Activated CD4-positive, alpha-beta T cell treated with anti-CD3 and anti-CD28 coated beads, Interleukin-2, Interleukin-6, amounts not matched to agents 100 ng/mL and 50 ng/mL, durations not matched to agents 16 hours and 8 hours (primary cell): ENCODE measurements around the gene PCDHB15.

Experiments used
- DNase-seq: peaks from one replicate; pipeline ENCODE4 v3.0.0-alpha.2; 2020

PCDHB15 gene

GRCh38 chr5:141250576-141250975 is 5.4 kb downstream of the PCDHB15 start:
- no peak for DNase-seq

DNA sequence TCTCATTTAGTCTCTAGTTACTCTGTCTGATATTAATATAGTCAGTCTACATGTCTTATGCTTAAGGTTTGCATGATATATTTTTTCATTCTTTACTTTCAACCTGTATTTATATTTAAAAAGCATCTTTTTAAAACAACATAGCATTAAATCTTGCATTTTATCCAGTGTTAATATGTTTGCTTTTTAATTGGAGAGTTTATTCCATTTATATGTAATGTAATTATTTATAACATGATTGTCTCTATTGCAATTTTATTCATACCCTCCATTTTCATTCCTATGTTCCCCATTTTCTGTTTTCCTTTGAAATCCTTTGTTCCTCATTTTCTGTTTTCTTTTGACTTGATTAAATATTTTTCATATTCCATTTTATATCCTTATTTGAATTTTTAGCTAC is 13.3 kb downstream of the PCDHB15 start:
- DNase-seq, result no peak

DNA sequence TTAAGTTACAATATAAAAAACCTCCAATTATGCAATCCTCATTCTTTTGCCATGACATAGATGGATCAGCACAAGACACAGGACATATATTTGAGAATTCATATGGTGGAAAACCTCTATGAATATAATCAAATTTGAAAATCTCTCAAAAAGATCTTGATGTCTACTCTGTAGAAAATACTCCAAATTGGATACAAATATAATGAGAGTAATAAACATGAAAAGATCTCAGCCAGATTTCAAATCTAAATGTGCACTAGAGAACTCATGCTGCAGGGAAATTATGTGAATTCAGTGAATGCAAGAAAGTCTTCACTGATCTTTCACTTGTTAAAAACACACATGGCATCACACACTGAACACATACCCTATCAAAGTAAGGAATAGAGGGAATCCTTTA is 13.8 kb downstream of the PCDHB15 start:
- DNase-seq, result no peak

DNA sequence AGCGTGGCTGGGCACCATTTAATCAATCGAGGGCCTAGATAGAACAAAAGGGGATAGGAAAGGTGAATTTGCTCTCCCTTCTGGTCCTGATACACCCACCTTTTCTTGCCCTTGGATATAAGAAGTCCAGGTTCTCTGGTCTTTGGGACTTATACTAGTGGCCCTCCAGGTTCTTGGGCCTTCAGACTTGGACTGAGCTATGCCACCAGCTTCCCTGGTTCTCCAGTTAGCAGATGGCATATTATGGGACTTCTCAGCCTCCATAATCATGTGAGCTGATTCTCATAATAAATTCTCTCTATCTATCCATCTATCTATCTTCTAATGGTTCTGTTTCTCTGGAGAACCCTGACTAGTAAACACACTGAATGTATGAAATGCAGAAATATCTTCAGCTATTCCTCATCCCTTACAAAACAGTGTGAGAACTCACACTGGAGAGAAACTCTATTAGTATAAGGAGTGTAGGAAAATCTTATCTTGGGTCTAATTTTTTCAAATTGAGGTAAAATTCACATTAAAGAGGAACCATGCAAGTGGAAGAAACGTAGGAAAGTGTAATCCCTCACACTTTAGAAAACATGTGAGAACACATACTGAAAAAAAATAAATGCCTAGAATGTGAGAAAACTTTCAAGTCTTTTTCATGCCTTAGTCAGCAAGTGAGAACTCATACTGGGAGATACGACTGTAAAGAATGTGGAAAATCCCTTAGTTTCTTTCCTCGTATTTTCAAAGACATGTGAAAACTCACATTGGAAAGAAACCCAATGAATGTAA is 15.5 kb downstream of the PCDHB15 start:
- no peak for DNase-seq

- DNase-seq, result no peak
These were observed 16.0 kb downstream of the PCDHB15 start for GRCh38 chr5:141261238-141261546.

DNA sequence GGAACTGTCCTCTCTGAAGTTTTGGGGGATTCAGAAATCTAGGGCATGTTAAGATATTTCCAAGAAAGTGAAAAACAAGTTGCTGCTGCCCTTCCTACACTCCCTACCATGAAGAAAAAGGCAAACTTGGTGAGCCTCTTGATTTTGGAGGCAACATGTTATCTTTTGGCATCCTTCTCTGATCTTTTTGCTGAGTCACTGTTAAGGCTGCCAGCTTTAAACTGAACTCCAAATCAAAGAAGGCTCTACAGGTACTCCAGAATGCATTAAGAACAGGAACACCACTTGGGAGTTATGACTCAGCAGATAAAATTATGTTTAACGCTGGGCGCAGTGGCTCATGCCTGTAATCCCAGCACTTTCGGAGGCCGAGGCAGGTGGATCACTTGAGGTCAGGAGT is 24.0 kb downstream of the PCDHB15 start:
- DNase-seq, result no peak

DNA sequence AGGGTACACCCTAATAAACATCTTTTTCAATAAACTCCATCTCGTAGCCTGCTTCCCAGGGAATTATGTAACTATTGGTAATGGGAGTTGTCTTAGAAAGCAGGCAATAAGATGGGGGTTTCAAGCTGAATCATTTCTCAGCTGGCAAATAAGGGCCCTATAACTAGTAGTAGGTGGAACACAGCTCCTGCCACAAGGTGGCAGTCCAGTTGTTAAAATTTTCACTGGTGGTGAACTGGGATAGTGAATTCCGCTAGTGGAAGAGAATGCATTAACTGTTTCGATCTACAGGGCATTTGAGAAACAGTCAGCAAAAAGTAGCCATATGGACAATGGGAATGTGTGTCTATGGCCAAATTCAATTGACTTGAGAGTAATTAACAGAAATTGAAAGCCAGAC is 27.7 kb downstream of the PCDHB15 start:
- no peak for DNase-seq

GRCh38 chr5:141298376-141298775 is 53.2 kb downstream of the PCDHB15 start:
- no peak for DNase-seq
